ENCODE measurements around the gene SYCE1.
"Not testable (repeated sequence)": the region's sequence is repeated elsewhere in the genome, so short reads cannot be mapped to it uniquely, and the experiment has no call there.

- TF ChIP-seq CTCF (IDR thresholded peaks at IDR 0.05; ENCODE audit: poor library complexity, severe bottlenecking); POLR2AphosphoS5 (IDR thresholded peaks at IDR 0.05): not testable (repeated sequence)
Measured at GRCh38 chr10:133577037-133577436, 11.7 kb upstream of the SYCE1 start.

Data from neural cell (in vitro differentiated cells).